GM21825 (cell line): ENCODE data around the gene ATP1B3.
"Not testable (repeated sequence)": the region's sequence is repeated elsewhere in the genome, so short reads cannot be mapped to it uniquely, and the experiment has no call there.

Source experiments
- ATAC-seq: cut with Tn5 transposase; IDR thresholded peaks from one replicate; pipeline ENCODE4 v1.9.1; 2021; ENCODE audit warnings: mild to moderate bottlenecking, moderate library complexity; ENCODE audit not compliant: unreplicated experiment

Gene ATP1B3

DNA sequence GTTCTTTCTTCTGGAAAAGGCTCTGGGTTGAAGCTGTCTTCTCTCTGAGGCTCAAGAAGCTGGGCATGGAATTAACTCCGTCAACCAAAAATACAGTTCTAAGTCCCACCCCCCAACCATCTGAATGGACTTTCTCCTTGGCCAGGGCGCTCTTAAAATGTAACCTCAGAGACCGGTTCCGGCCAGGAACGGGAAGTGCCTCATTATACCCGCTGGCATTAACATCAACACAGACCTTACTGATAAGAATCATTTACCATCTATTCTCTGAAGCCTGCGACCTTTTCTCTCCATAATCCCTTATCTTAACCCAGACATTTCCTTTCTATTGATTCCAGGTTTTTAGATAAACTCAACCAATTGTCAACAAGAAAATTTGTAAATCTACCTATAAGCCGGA is 64.7 kb downstream of the ATP1B3 start:
- ATAC-seq: no peak

GRCh38 chr3:141942006-141942405 is 65.6 kb downstream of the ATP1B3 start:
- no peak for ATAC-seq

- ATAC-seq: no peak
Observed at GRCh38 chr3:141945726-141946485, 69.5 kb downstream of the ATP1B3 start.

DNA sequence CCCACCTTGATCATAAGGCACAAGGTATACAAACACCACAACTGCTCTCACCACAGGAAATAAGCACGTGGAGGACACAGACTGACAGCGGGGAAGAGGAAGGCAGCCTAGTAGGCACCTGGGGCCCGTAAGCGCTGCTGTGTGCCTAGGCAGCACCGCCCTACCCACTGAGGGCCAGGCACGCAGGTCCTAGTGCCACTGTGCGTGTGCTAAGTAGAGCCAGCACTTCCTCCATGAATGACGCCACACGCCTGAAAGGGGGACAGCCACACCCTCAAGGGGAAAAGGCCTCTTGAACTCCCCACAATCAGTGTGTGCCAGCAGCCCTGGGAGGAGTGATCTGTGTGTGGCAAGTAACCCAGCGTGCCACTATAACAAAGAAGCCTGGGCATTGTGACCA is 73.0 kb downstream of the ATP1B3 start:
- no peak for ATAC-seq

GRCh38 chr3:141949972-141950371 is 73.5 kb downstream of the ATP1B3 start:
- ATAC-seq: no peak

DNA sequence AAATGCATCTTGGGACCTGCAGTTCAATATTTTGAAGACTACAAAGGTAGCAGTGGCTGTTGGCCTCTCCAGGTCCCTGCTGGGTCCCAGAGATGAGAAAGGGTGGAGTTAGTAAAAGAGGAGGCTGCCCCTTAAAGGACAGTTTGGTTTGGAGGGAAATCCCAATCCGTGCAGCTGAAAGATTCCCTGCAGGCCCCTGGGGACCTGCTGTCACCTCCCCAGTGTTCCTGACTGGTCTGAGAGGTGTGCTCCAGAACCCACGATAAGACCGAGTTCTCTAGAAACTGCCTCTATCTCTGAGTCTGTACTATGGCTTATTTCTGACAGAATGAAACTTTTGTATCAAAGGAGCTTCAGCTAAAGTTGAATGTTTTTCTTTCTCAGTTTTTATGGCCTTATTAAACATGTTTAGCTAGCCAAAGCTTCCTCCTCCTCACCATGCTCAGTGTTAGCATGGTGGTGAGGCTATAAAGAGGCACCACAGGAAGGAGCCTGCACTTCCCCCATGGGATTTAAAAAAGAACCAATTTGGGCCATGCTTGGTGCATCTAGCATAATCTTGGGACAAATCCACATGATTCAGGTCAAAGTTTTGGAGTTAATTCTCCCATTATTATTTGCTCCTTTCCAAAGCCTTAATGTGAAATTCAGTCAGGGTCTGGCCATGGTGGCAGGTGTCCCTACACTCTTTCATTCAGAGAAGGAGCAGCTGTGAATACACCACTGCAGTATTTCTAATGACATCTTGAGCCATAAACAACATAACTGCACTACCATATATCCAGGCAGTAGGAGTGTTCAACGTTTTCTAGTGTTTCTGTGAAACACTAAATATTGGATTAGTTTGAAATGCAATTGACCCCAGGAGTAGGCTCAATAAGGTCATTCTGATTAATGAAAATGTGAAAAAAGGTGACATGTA is 74.4 kb downstream of the ATP1B3 start:
- ATAC-seq: no peak

DNA sequence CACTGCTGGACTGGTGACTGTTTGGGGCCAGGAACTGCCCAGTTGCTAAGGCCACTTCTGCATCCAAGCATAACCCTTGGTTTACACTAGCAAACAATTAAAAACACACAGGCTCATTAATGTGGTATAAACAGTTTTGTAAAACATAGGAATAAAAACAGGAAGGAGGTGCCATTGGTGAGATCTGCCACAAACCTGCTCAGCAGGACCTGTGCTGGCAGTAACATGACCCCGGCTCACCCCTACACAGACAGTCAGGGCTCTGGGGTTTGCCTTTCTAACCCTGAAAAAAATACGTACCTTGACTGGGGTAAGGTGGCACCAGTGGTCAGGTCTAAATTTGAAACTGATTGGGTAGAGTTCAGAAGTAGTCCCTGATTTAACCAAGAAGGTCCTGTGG is 76.2 kb downstream of the ATP1B3 start:
- ATAC-seq: no peak

DNA sequence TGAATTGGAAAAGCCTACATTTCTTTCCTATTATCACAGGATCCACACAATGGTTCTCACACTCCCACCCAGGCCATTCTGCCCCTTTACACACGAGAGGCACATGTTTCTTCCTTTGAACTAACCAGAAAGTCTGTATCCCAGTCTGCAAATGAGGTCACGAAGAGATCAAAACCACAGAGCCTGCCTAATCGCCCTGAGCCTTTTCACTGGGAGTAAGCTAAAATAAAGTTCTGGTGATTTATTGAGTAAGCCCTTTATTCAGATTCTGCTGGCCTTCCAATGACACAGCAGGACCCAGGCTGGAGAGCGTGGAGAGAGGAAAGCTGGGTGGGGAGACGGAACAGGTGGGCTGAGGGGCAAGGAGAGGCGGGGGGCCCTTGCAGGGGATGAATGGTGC is 78.7 kb downstream of the ATP1B3 start:
- ATAC-seq: no peak

- no peak for ATAC-seq
Observed at GRCh38 chr3:141959589-141960554, 83.4 kb downstream of the ATP1B3 start.

- no peak for ATAC-seq
Observed at GRCh38 chr3:141960731-141961130, 84.3 kb downstream of the ATP1B3 start.

DNA sequence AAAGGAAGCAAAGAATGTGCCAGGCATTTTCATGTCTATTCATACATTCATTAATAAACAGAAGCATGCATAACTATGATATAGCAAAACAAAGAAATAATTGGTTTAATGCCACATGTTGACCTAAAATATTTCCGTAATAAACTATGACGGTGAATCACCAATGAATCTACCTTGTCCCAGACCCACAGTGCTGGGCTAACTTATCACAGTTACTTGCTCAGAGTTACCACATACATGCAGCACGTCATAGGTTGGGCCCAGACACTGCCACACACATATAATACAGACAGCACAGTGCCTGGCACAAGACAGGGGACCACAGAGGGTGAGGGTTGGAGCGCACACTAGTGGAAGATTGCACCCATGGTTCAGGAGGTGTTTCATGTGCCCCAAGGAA is 86.9 kb downstream of the ATP1B3 start:
- ATAC-seq: no peak

DNA sequence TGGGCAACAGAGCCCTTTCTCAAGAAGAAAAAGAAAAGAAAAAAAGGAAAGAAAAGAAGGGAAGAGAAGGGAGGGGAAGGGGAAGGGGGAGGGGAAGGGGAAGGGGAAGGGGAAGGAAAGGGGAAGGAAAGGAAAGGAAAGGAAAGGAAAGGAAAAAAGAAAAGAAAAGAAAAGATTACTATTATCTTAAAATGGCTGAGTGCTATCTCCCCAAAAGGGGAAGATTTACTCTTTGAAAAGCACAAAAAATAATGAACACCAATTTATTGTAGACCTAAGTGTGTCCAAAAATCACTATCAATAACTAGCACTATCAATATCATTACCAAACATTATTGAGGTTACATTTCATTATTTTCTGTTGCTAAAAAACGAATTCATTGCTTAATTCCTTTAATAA is 89.0 kb downstream of the ATP1B3 start:
- ATAC-seq: no peak

DNA sequence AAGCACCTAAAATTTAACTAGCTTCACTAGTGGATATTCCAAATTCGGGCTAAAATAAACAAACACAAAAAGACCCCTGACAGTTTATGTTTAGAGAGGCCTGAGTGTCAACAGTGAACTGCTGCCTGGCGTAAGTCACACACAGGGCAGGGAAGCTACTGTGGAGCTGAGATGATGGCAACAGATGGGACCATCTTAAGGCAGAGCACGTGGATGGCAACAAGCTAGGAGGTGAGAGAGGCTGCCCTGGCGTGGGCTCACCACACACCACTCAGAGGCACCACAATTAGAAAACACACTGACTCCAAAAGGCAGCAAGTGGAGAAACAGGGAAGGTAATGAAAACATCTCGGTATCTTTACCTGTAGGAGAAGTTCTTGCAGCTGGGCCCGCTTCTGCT is 93.3 kb downstream of the ATP1B3 start:
- no peak for ATAC-seq

DNA sequence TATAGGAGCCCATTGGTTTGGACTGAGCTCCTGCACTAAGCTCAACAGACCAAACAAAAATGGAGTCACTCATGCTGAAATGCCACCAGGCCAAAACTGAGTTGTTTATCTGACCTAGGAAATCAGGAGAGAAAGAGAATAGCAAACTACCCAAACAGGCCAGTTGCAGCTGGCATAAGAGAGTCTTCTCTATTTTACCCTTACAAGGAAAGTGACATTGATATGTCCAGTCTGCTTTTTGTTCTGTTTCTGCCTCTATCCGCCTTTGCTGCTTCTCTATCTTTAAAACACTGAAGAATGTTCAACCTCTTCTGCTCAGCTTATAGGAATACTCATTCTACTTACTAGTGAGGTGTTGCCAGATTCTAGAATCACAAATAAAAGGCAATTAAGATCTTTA is 95.1 kb downstream of the ATP1B3 start:
- ATAC-seq: no peak

DNA sequence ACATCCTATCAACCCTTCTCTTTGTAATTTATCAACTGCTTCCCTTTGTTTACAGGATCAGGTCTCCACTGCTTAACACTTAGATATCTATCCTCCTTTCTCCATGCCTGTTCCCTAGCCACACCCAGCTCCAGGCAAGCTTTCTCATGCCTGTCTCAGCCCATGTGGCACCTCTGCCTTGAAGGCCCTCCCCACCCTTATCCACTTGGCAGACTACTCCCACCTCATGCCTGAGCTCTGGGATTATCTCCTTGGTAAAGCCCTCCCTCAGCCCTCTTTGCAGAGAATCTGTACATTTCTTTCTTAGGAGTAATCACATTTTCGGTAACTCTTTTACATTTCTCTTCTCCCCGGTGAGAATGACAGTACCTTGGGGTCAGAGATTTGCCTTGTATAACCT is 96.0 kb downstream of the ATP1B3 start:
- no peak for ATAC-seq

DNA sequence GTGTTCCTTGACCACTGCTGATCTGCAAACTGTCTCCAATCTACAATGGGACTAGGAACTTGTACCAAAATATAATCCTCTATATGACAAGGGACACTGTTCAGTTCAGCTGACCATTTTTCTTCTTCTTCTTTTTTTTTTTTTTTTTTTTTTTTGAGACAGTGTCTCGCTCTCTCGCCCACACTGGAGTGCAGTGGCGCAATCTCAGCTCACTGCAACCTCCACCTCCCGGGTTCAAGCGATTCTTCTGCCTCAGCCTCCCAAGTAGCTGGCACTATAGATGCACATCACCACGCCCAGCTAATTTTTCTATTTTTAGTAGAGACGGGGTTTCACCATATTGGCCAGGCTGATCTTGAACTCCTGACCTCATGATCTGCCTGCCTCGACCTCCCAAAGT is 98.3 kb downstream of the ATP1B3 start:
- not testable (repeated sequence) for ATAC-seq
